ENCODE results near the gene PCDHGC3. TPM values are rescaled to one million over a fixed set of nuclear protein-coding genes. Genes with fewer than 3 reads are reported as not detected.
A peak's percentile ranks its signal among the peaks of the same experiment; 100 is the strongest.

Gene PCDHGC3
- total RNA-seq, 3 donors from 2014 or later, result 0.22 to 0.55 (median 0.48) TPM

GRCh38 chr5:141508798-141509611 lies 33.2 kb downstream of the PCDHGC3 start:
- no peak for ATAC-seq

DNA sequence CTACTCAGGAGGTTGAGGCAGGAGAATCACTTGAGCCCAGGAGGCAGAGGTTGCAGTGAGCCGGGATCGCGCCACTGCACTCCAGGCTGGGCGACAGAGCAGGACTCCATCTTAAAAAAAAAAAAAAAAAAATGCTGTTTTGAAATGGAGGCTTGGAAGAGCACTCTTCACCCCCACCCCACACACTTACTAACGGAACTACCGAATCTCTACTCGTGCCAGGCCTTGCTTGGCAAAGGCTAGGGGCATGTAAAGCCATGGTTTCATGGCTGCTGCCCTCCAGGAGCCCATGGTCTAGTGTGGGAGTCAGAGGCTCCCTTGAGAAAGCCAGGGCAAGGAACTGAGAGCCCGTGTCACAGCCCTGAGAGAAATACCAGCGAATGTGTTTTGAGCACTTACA lies 34.4 kb downstream of the PCDHGC3 start:
- Mint-ChIP-seq H3K9me3 (no peaks in the 10 kb centered on the region), H3K27me3 (ENCODE audit: low read depth) (no peaks in the 10 kb centered on the region), H3K36me3 (ENCODE audit: insufficient read depth) (peaks cover 3% of the 10 kb centered on the region), H3K4me3 (no peak overlapping the region), H3K4me1 (ENCODE audit: low read depth) (peaks cover 30% of the 10 kb centered on the region)
- ATAC-seq (no peak), DNase-seq (no peak)

More at GRCh38 chr5:141508798-141509611, 33.2 kb downstream of the PCDHGC3 start:
- no peak for DNase-seq
- Mint-ChIP-seq H3K27me3 (ENCODE audit: low read depth) (no peaks in the 10 kb centered on the region), H3K9me3 (no peaks in the 10 kb centered on the region), H3K36me3 (ENCODE audit: insufficient read depth) (peaks cover 2% of the 10 kb centered on the region), H3K4me3 (no peak overlapping the region), H3K4me1 (ENCODE audit: low read depth) (peaks cover 20% of the 10 kb centered on the region)

- no peak overlapping the region for H3K4me3 Mint-ChIP-seq
- ATAC-seq, result no peak
- peaks cover 38% of the 10 kb centered on the region for H3K4me1 Mint-ChIP-seq (ENCODE audit: low read depth)
- no peaks in the 10 kb centered on the region for H3K27me3 Mint-ChIP-seq (ENCODE audit: low read depth)
- H3K9me3 Mint-ChIP-seq, result no peaks in the 10 kb centered on the region
- H3K36me3 Mint-ChIP-seq (ENCODE audit: insufficient read depth), result peaks cover 10% of the 10 kb centered on the region
- DNase-seq, result no peak
These were observed 35.3 kb downstream of the PCDHGC3 start for GRCh38 chr5:141510850-141511601.

DNA sequence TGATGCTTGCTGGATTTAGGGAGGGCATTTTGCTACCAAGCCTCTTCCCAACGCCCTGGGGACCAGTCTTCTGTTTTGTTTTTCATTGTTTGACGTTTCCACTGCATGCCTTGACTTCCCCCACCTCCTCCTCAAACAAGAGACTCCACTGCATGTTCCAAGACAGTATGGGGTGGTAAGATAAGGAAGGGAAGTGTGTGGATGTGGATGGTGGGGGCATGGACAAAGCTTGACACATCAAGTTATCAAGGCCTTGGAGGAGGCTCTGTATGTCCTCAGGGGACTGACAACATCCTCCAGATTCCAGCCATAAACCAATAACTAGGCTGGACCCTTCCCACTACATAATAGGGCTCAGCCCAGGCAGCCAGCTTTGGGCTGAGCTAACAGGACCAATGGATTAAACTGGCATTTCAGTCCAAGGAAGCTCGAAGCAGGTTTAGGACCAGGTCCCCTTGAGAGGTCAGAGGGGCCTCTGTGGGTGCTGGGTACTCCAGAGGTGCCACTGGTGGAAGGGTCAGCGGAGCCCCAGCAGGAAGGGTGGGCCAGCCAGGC lies 36.1 kb downstream of the PCDHGC3 start:
- ATAC-seq, result no peak

DNA sequence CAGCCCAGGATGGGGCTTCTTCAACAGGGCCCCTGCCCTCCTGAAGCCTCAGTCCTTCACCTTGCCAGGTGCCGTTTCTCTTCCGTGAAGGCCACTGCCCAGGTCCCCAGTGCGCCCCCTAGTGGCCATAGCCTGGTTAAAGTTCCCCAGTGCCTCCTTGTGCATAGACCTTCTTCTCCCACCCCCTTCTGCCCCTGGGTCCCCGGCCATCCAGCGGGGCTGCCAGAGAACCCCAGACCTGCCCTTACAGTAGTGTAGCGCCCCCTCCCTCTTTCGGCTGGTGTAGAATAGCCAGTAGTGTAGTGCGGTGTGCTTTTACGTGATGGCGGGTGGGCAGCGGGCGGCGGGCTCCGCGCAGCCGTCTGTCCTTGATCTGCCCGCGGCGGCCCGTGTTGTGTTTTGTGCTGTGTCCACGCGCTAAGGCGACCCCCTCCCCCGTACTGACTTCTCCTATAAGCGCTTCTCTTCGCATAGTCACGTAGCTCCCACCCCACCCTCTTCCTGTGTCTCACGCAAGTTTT lies 36.7 kb downstream of the PCDHGC3 start:
- Mint-ChIP-seq H3K4me1 (ENCODE audit: low read depth) (peaks cover 41% of the 10 kb centered on the region), H3K4me3 (peak overlapping the region; percentile 83)
- peak; percentile 27 to 34 for ATAC-seq

More for the DNA sequence above, 36.1 kb downstream of the PCDHGC3 start:
- no peaks in the 10 kb centered on the region for H3K27me3 Mint-ChIP-seq (ENCODE audit: low read depth)
- H3K36me3 Mint-ChIP-seq (ENCODE audit: insufficient read depth), result peaks cover 18% of the 10 kb centered on the region
- peaks cover 41% of the 10 kb centered on the region for H3K4me1 Mint-ChIP-seq (ENCODE audit: low read depth)
- H3K4me3 Mint-ChIP-seq, result peak overlapping the region; percentile 35
- H3K9me3 Mint-ChIP-seq, result no peaks in the 10 kb centered on the region
- DNase-seq, result no peak

DNA sequence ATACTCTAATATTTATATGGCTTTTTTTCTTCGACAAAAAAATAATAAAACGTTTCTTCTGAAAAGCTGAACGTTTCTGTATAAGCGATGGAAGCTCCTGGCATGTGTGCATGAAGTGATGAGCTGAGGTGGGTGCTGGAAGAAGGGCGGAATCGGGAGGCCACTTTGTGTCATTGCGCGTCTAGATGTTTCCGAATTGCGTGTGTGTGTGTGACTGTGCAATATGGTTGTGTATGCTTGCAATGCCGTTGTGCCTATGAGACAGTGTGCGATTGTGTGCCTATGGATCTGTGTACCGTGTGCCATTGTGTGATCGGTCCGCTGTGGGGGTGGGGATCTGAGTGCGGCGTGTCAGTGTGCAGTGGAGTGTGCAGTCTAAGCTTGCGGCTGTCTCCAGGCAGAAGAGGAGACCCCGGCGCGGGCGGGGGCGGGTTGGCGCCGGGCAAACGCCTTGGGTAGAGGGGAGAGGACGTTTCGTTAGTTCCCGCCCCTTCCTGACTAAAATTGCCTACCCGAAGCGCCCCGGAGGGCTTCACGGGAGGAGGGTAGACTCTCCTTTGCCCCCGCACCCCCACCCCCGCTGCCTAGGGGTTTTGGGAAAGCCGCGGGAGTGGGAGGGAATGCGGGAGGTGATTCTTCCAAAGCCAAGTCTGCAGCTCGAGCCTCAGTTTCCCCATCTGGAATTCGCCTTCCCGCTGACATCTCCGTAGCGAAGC lies 37.3 kb downstream of the PCDHGC3 start:
- Mint-ChIP-seq H3K4me1 (ENCODE audit: low read depth) (peaks cover 41% of the 10 kb centered on the region), H3K9me3 (no peaks in the 10 kb centered on the region), H3K27me3 (ENCODE audit: low read depth) (no peaks in the 10 kb centered on the region), H3K4me3 (peak overlapping the region; percentile 83), H3K36me3 (ENCODE audit: insufficient read depth) (peaks cover 24% of the 10 kb centered on the region)
- DNase-seq, result no peak
- peak; percentile 32 to 55 for ATAC-seq

More for the DNA sequence above, 36.7 kb downstream of the PCDHGC3 start:
- peak; percentile 85 for DNase-seq
- Mint-ChIP-seq H3K27me3 (ENCODE audit: low read depth) (no peaks in the 10 kb centered on the region), H3K36me3 (ENCODE audit: insufficient read depth) (peaks cover 21% of the 10 kb centered on the region), H3K9me3 (no peaks in the 10 kb centered on the region)

GRCh38 chr5:141513627-141514329 lies 38.0 kb downstream of the PCDHGC3 start:
- DNase-seq, result peak; percentile 68
- Mint-ChIP-seq H3K9me3 (no peaks in the 10 kb centered on the region), H3K4me3 (peak overlapping the region; percentile 83), H3K27me3 (ENCODE audit: low read depth) (no peaks in the 10 kb centered on the region), H3K4me1 (ENCODE audit: low read depth) (peaks cover 41% of the 10 kb centered on the region), H3K36me3 (ENCODE audit: insufficient read depth) (peaks cover 28% of the 10 kb centered on the region)
- ATAC-seq, result peak; percentile 69 to 74

GRCh38 chr5:141514330-141515133 lies 38.8 kb downstream of the PCDHGC3 start:
- no peaks in the 10 kb centered on the region for H3K9me3 Mint-ChIP-seq
- DNase-seq (no peak), ATAC-seq (peak; percentile 9 to 13)
- H3K4me3 Mint-ChIP-seq, result peak overlapping the region; percentile 83
- H3K4me1 Mint-ChIP-seq (ENCODE audit: low read depth), result peaks cover 38% of the 10 kb centered on the region
- peaks cover 35% of the 10 kb centered on the region for H3K36me3 Mint-ChIP-seq (ENCODE audit: insufficient read depth)
- H3K27me3 Mint-ChIP-seq (ENCODE audit: low read depth), result no peaks in the 10 kb centered on the region

GRCh38 chr5:141515141-141515540 lies 39.4 kb downstream of the PCDHGC3 start:
- Mint-ChIP-seq H3K9me3 (no peaks in the 10 kb centered on the region), H3K4me3 (no peak overlapping the region), H3K36me3 (ENCODE audit: insufficient read depth) (peaks cover 37% of the 10 kb centered on the region), H3K4me1 (ENCODE audit: low read depth) (peaks cover 38% of the 10 kb centered on the region), H3K27me3 (ENCODE audit: low read depth) (no peaks in the 10 kb centered on the region)
- ATAC-seq (no peak), DNase-seq (no peak)

DNA sequence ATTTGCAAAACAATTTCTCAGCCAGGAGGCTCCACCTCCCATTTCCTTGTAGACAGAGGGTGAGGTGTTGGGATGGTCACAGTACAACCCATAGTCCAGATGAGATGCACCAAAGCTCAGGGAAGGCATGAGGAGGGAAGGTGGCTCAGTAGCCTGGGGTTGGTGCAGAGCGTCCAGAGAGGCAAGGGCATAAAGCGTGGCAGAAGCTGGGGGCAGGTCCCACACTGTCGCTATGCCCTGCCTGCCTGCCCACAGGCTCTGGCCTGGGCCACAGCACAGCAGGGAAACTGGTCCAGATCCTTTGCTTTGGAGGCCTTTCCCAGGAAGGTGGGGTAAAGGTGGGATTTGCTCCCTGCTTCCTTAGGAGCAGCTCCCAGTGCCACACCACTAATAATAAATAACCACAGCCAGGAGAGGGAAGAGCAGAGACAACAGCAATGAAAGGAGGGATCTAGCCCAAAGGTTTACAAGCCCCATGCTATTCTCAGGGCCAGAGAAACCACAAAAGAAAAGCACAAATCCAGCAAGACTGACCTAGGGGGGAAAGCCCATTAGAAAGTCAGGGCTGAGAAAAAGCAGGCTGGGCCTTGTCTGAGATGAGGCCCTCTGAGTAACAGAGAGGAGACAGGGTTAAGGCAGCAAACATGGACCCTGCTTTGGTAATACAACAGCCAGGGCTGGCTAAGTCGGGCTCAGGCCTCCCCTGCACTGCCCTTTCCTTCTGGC lies 40.3 kb downstream of the PCDHGC3 start:
- DNase-seq, result no peak
- H3K27me3 Mint-ChIP-seq (ENCODE audit: low read depth), result no peaks in the 10 kb centered on the region
- no peak for ATAC-seq
- H3K36me3 Mint-ChIP-seq (ENCODE audit: insufficient read depth), result peaks cover 43% of the 10 kb centered on the region
- peaks cover 44% of the 10 kb centered on the region for H3K4me1 Mint-ChIP-seq (ENCODE audit: low read depth)
- H3K9me3 Mint-ChIP-seq, result no peaks in the 10 kb centered on the region
- no peak overlapping the region for H3K4me3 Mint-ChIP-seq

DNA sequence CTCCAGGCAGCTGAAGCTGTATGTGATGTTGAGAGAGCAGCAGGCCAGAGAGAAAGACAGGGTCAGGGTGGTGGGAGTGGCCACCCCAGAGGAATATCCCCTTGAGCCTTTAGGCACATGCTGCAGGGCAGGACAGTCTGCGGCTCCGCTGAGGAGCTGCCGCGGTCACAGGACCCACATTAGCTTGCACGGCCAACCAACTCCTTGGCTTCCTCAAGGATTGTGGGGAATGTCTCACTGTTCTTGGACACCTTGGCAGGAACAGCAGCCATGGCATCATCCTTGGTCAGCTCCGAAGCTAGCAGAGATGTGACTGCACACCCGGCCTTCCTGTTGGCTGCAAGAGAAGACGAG lies 40.9 kb downstream of the PCDHGC3 start:
- DNase-seq (no peak), ATAC-seq (no peak)
- Mint-ChIP-seq H3K4me1 (ENCODE audit: low read depth) (peaks cover 48% of the 10 kb centered on the region), H3K4me3 (no peak overlapping the region), H3K9me3 (no peaks in the 10 kb centered on the region), H3K27me3 (ENCODE audit: low read depth) (no peaks in the 10 kb centered on the region), H3K36me3 (ENCODE audit: insufficient read depth) (peaks cover 46% of the 10 kb centered on the region)

- Mint-ChIP-seq H3K4me3 (no peak overlapping the region), H3K4me1 (ENCODE audit: low read depth) (peaks cover 50% of the 10 kb centered on the region), H3K36me3 (ENCODE audit: insufficient read depth) (peaks cover 51% of the 10 kb centered on the region), H3K27me3 (ENCODE audit: low read depth) (no peaks in the 10 kb centered on the region), H3K9me3 (no peaks in the 10 kb centered on the region)
- ATAC-seq (no peak), DNase-seq (no peak)
These were observed 41.5 kb downstream of the PCDHGC3 start for GRCh38 chr5:141517312-141517711.

All from activated T-cell treated with anti-CD3 and anti-CD28 coated beads, Interleukin-2, amount 50 U/mL, for 4 hours (primary cell).